ENCODE measurements around the gene ABHD11.

ABHD11 gene

GRCh38 chr7:73746378-73746777 lies 7.8 kb upstream of the ABHD11 start:
- no peaks in the 10 kb centered on the region for H3K9me2 ChIP-seq (ENCODE audit: low read depth, low read length)
- no peak overlapping the region for H3K4me3 ChIP-seq (ENCODE audit: low read depth, low read length, poor library complexity, severe bottlenecking)
- no peak overlapping the region for H3K4me2 ChIP-seq (ENCODE audit: low read length)
- no peaks in the 10 kb centered on the region for H3K79me2 ChIP-seq (ENCODE audit: insufficient read depth, low read length)
- no peaks in the 10 kb centered on the region for H4K20me1 ChIP-seq (ENCODE audit: insufficient read depth, low read length)
- no peaks in the 10 kb centered on the region for H3F3A ChIP-seq (ENCODE audit: insufficient read depth, low read length)
- no peak overlapping the region for H2AFZ ChIP-seq (ENCODE audit: low read length)
- H3K9me3 ChIP-seq (ENCODE audit: low read length) = no peaks in the 10 kb centered on the region; the same call in 1 of the 2 replicates
- no peaks in the 10 kb centered on the region for H3K27me3 ChIP-seq (ENCODE audit: insufficient read depth, low read length)
- no peak for TF ChIP-seq EZH2 (IDR thresholded peaks at IDR 0.05; ENCODE audit: borderline replicate concordance, low read length)
- TF ChIP-seq CTCF (IDR thresholded peaks at IDR 0.05; ENCODE audit: low read length) = no peak
- no peak overlapping the region for H3K27ac ChIP-seq (ENCODE audit: low read depth, low read length, poor library complexity, severe bottlenecking)
- no peaks in the 10 kb centered on the region for H3K36me3 ChIP-seq (ENCODE audit: insufficient read depth, low read length)
- H3K9ac ChIP-seq (ENCODE audit: low read length) = no peak overlapping the region
- peaks cover 11% of the 10 kb centered on the region for H3K4me1 ChIP-seq (ENCODE audit: insufficient read depth, low read length, severe bottlenecking)

- no peaks in the 10 kb centered on the region for H3K36me3 ChIP-seq (ENCODE audit: insufficient read depth, low read length)
- peaks cover 16% of the 10 kb centered on the region for H3K4me1 ChIP-seq (ENCODE audit: insufficient read depth, low read length, severe bottlenecking)
- H3K9me3 ChIP-seq (ENCODE audit: low read length) = no peaks in the 10 kb centered on the region
- H4K20me1 ChIP-seq (ENCODE audit: insufficient read depth, low read length) = no peaks in the 10 kb centered on the region
- no peaks in the 10 kb centered on the region for H3K9me2 ChIP-seq (ENCODE audit: low read depth, low read length)
- H3K27me3 ChIP-seq (ENCODE audit: insufficient read depth, low read length) = no peaks in the 10 kb centered on the region
- no peak overlapping the region for H3K4me3 ChIP-seq (ENCODE audit: low read depth, low read length, poor library complexity, severe bottlenecking)
- peak overlapping the region; percentile 10; the same call in 1 of the 2 replicates for H3K4me2 ChIP-seq (ENCODE audit: low read length)
- H3K27ac ChIP-seq (ENCODE audit: low read depth, low read length, poor library complexity, severe bottlenecking) = no peak overlapping the region
- no peak for TF ChIP-seq CTCF (IDR thresholded peaks at IDR 0.05; ENCODE audit: low read length)
- no peak for TF ChIP-seq EZH2 (IDR thresholded peaks at IDR 0.05; ENCODE audit: borderline replicate concordance, low read length)
- no peaks in the 10 kb centered on the region for H3F3A ChIP-seq (ENCODE audit: insufficient read depth, low read length)
- no peak overlapping the region for H3K9ac ChIP-seq (ENCODE audit: low read length)
- no peak overlapping the region for H2AFZ ChIP-seq (ENCODE audit: low read length)
- no peaks in the 10 kb centered on the region for H3K79me2 ChIP-seq (ENCODE audit: insufficient read depth, low read length)
Measured at GRCh38 chr7:73742753-73743641, 4.4 kb upstream of the ABHD11 start.

GRCh38 chr7:73742338-73742752 lies 3.7 kb upstream of the ABHD11 start:
- peak overlapping the region; percentile 10; the same call in 1 of the 2 replicates for H3K4me2 ChIP-seq (ENCODE audit: low read length)
- H2AFZ ChIP-seq (ENCODE audit: low read length) = no peak overlapping the region
- no peaks in the 10 kb centered on the region for H3F3A ChIP-seq (ENCODE audit: insufficient read depth, low read length)
- H3K4me1 ChIP-seq (ENCODE audit: insufficient read depth, low read length, severe bottlenecking) = peaks cover 22% of the 10 kb centered on the region
- no peaks in the 10 kb centered on the region for H3K9me3 ChIP-seq (ENCODE audit: low read length)
- H3K4me3 ChIP-seq (ENCODE audit: low read depth, low read length, poor library complexity, severe bottlenecking) = no peak overlapping the region
- H3K9me2 ChIP-seq (ENCODE audit: low read depth, low read length) = no peaks in the 10 kb centered on the region
- H4K20me1 ChIP-seq (ENCODE audit: insufficient read depth, low read length) = no peaks in the 10 kb centered on the region
- H3K27me3 ChIP-seq (ENCODE audit: insufficient read depth, low read length) = no peaks in the 10 kb centered on the region
- peaks cover 5% of the 10 kb centered on the region for H3K36me3 ChIP-seq (ENCODE audit: insufficient read depth, low read length)
- no peak overlapping the region for H3K27ac ChIP-seq (ENCODE audit: low read depth, low read length, poor library complexity, severe bottlenecking)
- H3K9ac ChIP-seq (ENCODE audit: low read length) = no peak overlapping the region
- no peak for TF ChIP-seq EZH2 (IDR thresholded peaks at IDR 0.05; ENCODE audit: borderline replicate concordance, low read length)
- no peak for TF ChIP-seq CTCF (IDR thresholded peaks at IDR 0.05; ENCODE audit: low read length)
- H3K79me2 ChIP-seq (ENCODE audit: insufficient read depth, low read length) = no peaks in the 10 kb centered on the region

Measured in OCI-LY1 (cell line).